Epidermal melanocyte (primary cell): Measurements from ENCODE around the gene GRIK4.

ENCODE experiments used
- DNase-seq: peaks from one replicate; pipeline ENCODE4 v3.0.0; 2011; ENCODE audit warnings: low spot score; ENCODE audit not compliant: insufficient read length

GRIK4 gene

DNA sequence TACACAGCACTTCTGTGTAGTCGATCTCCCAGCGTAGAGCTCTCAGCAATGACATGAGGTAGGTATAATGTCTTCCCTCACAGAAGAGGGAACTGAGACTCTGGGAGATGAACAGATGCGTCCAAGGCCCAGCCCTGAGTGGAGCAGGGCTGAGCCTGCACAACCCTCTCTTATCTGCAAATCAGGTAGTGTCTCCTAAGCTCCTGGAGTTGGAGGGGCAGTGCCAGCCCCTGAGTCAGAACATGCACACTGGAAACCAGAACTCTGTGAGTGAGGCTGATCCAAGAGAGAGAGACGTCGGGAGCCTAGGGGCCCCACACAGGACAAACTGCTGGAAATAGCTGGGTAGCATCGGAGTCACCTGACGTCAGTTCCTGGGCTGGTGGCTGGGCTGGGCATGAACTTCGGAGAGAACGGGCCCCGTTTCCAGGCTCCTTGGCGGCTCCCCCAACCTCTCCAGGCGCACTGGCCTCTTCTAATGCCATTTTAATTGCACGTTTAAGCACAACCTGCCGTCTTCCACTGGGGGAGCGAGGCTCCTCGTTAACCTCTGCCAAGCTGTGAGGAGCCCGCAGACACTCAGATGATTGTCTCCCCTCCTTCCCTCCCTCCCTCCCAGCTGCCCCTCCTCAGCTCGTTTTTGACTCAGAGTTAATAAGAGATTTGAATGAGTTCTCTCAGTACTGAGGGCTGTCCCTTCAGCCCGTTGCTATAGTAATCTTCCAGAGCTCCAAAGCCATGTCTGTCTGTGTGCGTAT, 321.1 kb downstream of the GRIK4 start:
- DNase-seq: no peak

DNA sequence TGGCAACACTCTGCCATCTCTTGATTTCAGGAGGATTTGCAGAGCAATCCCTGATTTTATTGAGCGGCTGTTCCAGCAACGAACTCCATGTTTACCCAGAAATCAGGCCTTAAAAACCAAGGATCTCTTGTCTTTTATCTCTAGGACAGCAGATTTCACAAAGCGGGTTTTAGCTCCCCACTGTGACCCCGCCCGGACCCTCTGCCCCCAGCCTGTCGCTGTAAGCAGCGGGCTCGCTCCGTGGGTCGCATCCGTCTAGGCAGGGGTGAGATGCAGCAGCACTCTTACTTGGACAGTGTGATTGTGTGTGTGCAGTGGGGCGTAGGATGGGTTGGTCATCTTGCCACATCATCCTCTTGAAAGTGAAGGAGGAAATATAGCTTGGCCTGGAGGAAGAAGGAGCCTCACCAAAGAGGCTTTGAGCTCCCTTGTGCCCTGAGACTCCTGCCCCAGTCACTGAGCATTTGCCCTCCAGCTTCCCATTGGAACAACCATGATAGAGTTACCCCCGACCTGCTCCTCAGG, 323.2 kb downstream of the GRIK4 start:
- no peak for DNase-seq

DNA sequence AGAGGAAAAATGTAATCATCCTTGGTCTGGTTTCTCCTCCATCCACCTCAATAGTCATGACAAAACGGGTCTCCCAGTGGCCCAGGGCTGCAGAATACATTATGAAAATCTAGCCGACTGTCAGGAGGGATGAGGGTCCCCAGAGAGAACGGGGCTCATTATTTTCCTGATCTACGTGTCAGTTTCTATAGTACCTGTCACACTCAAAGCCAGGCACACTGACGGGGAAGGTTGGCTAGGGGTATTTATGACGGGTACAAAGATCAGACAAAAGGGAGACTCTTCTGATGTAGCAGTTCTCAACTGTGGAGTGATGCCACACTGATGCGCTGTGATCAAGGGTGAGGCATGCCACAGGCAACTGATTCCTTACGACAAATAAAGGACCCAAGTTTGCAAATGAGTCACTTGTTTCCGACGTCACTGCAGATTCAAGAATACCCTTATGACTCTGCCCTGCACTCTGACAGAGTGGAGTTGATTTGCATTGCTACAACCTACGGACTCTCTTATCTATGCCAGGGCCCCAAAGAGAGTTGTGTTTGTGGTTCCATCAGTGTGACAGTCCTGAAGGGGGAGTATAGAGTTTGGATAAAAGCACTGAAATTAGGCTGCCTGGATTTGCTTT, 324.2 kb downstream of the GRIK4 start:
- DNase-seq: no peak

DNA sequence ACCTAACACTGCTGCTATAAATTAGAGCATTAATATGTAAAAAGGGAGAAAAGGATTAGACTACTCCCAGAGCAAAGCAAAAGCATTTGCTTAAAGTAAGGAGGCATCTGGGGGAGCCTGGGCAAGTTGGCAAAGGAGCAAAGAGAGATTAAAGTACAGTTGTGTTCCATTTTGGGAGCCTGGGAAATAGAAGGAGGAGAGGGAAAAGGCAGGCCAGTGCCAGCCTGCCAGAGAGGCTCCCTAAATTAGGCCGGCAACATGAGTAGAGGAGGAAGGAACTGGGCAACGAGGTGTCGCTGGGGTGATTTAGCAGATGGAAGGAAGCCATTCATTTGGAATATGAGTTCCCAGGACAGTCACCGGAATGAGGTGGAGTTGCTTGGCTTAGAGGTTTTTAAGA, 326.1 kb downstream of the GRIK4 start:
- no peak for DNase-seq

DNA sequence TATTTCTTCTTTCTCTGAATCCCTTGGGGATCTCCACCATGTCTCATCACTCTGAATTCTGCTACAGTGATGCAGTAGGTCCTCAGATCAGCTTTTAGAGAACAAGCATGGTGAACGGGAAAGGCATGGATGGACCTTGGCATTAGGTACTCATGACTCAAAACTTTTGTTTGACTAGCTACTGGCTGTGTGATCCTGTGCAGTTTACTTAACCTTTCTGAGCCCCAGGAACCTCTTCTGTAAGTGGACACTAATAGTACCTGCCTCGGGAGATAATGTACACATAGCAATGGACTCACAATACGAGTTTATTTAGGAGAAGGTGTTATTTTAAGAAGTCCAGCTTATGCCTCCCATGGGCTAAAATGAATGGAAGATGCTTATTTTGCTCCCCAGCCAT, 327.7 kb downstream of the GRIK4 start:
- no peak for DNase-seq

DNA sequence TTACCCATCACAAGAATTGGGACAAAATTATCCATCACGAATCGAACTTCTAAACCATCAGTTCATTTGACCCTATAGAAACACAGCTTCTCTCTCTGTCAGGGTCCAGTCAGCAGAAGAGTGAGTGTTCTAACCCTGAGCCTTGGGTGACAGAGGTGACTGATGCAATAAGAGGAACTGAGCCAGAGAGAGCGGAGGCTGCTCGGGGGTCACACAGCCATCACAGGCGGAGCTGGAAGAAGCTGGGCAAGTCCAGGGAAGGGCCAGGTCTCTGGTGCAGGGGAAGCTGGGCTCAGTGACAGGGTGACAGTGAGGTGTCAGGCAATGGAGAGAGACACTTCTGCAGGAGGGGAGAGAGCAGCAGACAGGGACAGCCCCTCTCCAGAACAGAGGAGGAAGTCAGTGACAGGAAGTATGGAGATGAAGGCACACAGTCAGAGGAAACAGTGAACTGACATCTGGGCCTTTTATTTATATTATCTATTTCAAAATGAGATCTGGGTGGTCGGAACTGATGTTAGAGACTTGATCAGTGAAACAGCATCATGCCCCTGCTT, 328.4 kb downstream of the GRIK4 start:
- no peak for DNase-seq

DNA sequence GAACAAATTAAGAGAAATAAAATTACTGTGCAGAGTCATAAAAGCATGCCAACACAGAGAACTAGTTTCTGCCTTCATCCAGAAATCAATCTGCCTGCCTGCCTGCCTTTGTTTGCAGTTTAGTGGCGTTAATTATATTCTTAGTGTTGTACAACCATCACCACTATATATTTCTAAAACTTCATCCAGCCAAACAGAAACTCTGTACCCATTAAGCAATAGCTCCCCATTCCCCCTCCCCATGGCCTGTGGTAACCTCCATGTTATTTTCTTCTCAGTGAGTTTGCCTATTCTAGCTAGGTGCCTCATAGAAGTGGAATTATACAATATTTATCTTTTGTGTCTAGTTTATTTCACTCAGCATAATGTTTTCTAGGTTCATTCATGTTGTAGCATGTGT, 329.1 kb downstream of the GRIK4 start:
- no peak for DNase-seq

DNA sequence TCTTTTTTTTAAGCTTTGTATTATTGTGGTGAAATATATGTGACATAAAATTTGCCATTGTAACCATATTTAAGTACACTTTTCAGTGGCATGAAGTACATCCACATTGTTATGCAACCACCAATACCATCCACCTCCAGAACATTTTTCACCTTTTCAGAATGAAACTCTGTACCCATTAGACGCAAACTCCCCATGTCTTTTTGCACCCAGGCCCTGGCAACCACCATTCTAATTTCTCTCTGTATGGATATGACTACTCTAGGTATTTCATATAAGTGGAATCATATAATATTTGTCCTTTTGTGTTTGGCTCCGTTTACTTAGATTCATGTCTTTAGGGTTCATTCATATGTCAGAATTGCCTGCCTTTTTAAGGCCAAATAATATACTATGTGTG, 329.5 kb downstream of the GRIK4 start:
- no peak for DNase-seq

DNA sequence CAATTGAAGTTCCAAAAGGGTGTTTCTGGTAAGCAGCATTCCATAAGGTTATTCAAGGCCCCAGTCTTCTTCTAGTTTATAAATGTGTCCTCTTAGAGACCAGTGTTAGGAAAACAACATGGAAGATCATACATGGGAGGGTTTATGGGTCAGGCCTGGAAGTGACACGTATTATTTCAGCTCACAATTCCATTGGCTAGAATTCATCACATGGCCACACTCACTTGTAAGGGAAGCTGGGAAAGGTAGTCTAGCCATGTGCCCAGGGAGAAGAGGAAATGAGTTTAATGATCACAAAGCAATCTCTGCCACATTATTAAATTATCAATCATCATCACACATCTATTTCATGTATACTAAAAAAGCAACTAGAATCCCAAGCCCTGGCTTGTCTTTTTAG, 330.6 kb downstream of the GRIK4 start:
- no peak for DNase-seq

DNA sequence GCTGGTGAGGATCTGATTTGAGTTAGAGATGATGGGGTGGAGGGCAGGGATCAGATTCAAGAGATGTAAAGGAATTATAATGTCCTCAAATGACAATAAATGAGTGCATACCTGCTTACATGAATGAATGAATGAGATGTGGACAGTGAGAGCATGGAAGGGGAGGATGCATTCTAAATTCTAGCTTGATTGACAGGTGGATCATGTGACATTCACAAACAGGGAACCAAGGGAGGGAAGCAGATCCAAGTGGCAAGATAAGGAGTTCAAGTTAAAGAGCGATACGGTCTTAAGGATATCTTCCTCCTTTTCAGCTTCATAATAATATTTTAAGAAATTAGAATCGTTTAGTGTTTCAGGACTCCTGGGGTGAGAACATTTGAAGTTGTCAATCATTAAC, 341.9 kb downstream of the GRIK4 start:
- DNase-seq: no peak

DNA sequence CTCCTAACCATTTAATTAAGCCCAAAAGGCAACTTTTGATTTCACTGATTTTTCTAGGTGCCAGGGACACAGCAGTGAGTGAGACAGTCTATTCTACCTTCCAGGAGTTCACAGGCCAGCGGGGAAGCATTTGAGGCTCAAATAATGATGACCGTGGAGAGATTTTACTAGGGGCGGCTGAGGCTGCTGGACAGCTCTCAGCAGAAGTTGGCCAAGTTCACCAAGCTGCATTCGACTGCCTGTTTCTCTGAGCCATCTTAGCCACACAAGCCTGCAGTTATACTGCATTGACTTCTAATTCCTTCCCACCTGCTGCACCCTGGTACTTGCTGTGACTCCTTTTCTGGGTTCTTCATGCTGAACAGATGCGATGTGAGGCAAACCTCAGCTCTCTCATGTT, 343.4 kb downstream of the GRIK4 start:
- no peak for DNase-seq

DNA sequence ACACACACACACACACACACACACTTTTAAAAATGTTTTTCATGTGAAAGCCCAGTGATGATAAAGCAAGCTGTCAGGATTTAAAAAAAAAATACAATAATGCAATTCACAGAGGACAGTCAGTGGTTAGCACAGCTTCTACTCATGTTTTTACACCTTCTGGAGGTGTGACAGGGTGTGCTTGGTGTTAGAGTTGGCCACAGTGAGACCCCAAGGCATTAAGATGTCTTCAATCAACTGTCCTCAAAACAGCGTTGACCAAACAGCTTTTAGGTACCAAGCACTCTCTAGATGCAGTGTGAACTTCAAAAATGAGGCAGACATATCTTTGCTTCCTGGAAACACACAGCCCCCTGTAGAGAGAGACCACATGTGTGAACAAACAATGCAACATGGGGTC, 346.0 kb downstream of the GRIK4 start:
- DNase-seq: no peak

DNA sequence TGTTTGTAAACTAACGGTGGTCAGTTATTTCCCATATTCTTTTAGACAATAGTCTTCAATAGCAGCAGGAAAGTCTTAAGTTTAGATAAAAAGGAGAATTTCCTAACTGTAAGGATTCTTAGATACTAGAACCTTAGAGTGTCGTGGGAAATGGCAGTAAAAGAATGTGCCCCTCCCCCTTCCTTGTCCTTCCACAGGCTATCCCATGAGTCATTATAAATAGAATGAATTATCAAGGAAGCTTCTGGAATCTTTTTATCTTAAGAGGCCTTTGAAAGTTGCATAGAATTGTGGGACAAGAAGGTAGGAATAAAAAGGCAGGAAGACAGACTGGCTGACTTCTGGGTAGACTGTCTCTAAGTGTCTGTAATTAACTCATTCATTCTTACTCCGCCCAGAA, 347.2 kb downstream of the GRIK4 start:
- DNase-seq: no peak

DNA sequence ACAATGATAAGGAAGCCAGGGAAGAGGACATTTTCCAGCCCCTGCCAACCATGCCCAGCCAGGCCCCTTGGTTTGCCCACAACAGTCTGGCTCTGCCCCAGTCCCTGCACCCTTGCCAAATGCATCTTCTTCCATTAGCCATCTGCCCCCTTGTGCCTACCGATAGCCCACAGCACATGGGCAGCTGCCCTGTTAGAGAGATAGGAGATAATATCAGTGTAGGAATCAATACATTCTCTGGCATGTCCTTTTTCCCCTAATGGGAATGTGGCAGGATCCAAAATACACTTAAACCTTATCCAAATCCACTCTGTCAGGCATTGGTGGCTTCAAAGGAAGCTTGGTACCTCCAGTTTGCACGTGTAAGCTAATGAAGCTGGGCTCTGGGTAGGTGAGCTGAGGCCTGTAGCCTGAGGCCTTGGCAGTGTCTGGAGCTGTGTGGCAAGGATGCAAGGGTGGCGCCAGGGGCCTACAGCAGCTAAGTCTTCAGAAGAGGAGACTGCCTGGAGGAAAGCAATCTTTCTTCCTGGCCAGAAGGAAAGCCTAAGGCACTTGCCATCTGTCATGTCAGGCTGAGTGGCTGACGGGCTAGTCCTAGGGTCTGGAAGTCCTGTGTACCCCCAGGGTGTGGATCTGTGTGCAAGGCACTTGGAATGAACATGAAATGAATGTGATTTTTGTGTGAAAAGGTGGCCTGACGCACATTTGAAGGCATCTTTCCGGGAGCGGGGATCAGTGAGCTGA, 348.2 kb downstream of the GRIK4 start:
- DNase-seq: no peak

DNA sequence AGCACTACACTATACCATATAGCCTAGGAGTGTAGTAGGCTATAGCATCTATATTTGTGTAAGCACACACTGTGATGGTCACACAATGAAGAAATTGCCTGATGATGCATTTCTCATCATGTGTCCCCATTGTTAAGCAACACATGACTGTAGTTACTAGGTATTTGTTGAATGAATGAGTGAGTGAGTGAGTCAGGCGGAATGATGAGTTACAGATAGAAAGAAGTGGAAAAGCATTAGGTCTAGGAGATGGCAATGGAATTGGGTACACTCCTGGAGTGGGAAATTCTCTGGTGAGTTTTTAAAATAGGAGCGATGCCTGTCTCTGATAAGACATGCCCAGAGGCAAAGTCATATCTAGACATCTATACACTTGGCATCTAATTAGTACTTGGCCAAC, 351.8 kb downstream of the GRIK4 start:
- DNase-seq: no peak

DNA sequence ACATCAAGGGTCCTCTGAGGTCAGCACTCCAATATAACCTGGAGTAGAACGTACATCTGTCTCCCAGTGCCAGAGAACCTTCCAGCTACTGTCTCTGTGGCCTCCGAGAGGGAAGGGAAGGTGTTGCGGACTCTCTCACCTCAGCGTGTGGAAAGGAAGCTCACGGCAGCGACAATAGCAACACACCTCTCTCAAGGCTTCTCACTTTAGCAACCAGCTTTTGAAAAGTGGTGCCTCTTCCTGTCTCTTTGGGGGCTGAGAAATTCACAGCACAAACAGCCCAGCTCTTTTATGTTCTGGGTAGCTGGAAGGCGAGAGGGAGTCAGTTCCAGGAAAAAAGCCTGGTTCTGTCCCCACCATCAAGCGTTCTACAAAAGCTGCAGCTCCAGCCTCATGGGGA, 355.5 kb downstream of the GRIK4 start:
- DNase-seq: no peak

DNA sequence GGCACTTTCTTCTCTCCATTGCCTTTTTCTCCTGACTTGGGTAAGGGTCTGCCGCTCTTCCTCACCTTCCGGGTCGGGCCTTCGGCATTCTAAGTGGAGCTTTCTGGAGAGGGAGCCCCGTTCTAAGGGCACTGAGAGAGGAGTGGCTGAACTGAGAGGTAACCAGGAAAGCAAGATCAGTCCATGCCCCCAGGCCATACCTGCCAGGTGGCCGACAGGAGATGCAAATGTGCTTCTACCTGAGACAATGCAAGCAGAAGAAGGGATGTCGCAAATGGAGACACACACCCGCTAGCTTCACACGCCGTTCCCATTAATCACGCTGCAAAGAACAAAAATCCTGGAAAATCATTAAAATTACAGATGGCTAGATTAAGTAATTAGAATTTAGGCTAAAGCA, 356.0 kb downstream of the GRIK4 start:
- no peak for DNase-seq

DNA sequence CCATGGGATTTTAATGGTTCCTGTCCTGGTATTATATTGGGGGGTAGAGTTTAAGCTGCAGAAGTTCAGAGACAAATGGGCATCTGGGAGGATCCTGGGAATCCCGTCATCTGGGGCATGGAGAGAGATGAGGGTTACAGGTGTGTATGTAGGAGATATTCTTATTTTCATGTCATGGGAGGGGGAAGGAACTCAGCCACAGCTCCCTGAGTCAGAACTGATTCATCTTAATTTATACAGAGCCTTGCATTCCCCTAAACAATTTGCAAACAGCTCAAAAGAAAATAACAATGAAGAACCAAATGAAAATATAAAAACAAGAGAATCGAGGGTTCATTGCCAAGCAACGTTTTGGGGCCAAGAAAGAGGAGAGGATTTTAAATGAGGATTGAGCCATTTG, 356.4 kb downstream of the GRIK4 start:
- DNase-seq: no peak

DNA sequence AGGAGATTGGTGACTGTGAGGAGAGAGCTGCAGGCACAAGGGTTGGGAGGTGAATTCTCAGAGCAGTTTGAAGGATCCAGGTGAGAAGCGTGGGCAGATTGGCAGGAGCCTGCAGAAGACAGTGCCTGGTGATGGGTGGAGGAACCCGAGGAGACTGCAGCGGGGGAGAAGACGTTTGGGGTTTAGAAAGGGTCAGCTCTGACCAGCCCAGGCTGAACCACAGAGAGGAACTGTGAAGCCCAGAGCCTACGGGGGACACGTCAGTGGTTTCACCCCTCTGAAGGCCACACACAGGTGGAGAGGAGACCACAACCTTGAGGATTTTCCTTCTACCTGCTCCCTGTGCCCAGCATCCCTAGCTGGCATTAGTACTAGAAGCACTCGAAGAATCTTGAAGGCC, 357.5 kb downstream of the GRIK4 start:
- no peak for DNase-seq

DNA sequence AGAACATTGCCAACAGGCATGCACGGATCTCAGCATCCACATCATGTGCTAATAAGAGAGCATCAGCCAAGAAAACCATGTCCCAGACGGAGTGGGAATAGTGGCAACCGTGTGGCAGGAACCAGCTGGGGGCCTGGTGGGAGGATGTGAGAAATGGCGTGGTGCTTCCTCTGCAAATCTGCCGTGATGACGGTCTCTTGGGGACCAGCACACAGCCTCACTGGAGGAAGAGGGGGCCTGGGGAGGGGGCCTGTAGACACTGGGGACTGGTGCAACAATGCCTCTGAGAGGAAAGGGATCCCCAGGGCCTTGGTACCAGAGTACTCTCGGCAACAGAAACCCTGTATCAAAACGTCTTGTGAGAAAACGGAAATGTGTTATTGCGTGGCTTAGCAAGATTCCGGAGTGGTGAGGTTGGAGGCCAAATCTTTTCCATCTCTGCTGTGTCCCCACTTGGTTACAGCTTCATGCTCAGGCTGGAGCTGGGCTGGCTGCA, 358.0 kb downstream of the GRIK4 start:
- no peak for DNase-seq

DNA sequence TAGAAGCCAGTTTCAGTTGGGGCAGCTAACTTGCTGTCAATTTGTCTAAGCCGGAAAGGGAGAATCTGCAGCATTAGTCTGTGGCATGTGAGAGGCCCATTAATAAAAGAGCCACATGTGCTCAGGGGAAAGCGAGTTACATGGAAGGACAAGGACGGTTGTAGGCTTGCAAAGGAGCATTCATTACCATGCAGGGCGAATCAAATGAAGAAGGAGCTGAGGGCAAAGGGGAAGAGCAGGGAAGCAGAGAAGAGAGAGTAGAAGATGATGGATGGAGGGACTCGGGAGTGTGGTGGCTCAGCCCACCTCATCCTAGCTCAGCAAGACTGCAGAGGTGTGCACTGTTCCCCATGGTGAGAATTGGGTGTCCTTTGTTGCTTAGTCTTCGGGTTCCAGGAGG, 359.6 kb downstream of the GRIK4 start:
- no peak for DNase-seq

DNA sequence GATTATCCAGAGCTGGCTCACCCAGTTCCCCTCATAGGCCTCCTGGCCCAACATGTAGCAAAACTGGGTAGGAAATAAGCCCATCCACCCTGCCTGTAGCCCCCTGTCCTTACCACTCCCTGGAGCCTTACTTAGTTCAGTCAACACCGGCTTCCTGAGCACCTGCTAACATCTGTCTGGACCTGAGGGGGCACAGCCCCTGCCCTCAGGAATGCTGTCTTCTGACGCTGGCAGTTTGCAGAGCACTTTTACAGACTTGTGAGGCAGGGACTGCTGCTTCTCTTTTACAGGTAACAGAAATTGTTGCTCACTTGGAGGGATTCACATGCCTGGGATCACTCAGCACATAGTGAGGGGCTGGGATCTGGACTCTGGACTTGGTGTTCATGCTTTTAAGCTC, 360.4 kb downstream of the GRIK4 start:
- no peak for DNase-seq
